HepG2 (cell line): ENCODE measurements around the gene OR52W1. TPM values are rescaled to one million over a fixed set of nuclear protein-coding genes. Genes with fewer than 3 reads are reported as not detected.

Source experiments
- ATAC-seq: fragments of 200-7000 bp; cut with Tn5 transposase; 3 replicates; pipeline ENCODE4 v1.9.1; 2020; ENCODE audit warnings: mild to moderate bottlenecking, moderate library complexity
- BruUV-seq: library from RNA; stranded (reverse); fragments of 400-500 nt; replicated peaks from 2 replicates; lab custom pipeline; 2021; lab: Mats Ljungman, UMichigan
- CTCF ChIA-PET: fragments of 300-600 bp; formaldehyde crosslinking; extraction: SDS; loops from one replicate; lab custom pipeline; 2021; ENCODE audit warnings: low total read pairs, inconsistent platforms, low intra/inter-chr PET ratio; lab: Yijun Ruan, JAX
- POLR2A ChIA-PET: fragments of 350-600 bp; sonication (Branson Sonifier 250); formaldehyde crosslinking; loops from one replicate; lab custom pipeline; 2020; ENCODE audit warnings: antibody characterized with exemption, inconsistent platforms; lab: Yijun Ruan, JAX
- DNase-seq: peaks from one replicate; pipeline ENCODE4 v3.0.0-alpha.2; 2015; ENCODE audit warnings: low spot score
- FAIRE-seq: peaks from 3 replicates; lab custom pipeline; 2011; peaks lifted over from hg19 to GRCh38; lab: Jason Lieb, UNC
- H2AFZ ChIP-seq: one replicate; pipeline ENCODE4 v1.6.1; 2011; ENCODE audit warnings: low read length, inconsistent platforms
- H3K27ac ChIP-seq: fragments of 300-600 bp; 3 replicates; pipeline ENCODE4 v1.8.0; 2011; ENCODE audit warnings: mixed run types, mild to moderate bottlenecking, mixed read lengths, low read length, inconsistent platforms; ENCODE audit not compliant: insufficient read depth; ENCODE audit errors: extremely low read length
- H3K27me3 ChIP-seq, 2 experiments: fragments of 200-600 bp in 1 of 2; 2 replicates in 1 of 2; 3 replicates in 1 of 2; pipeline versions ENCODE4 v1.6.0 to v1.8.0; 2011; ENCODE audit warnings: low read length in 2 of 2, mild to moderate bottlenecking in 2 of 2, moderate library complexity in 2 of 2, inconsistent platforms in 1 of 2; ENCODE audit not compliant: insufficient read depth in 2 of 2, control insufficient read depth in 1 of 2
- H3K36me3 ChIP-seq, 2 experiments: fragments of 200-600 bp in 1 of 2; replicated peaks in 1 of 2; 2 replicates in 1 of 2; 3 replicates in 1 of 2; pipeline versions ENCODE4 v1.5.1 to v1.8.0; 2011; ENCODE audit warnings: low read length in 2 of 2, inconsistent platforms in 1 of 2; ENCODE audit not compliant: insufficient read depth in 2 of 2, control insufficient read depth in 1 of 2
- H3K4me1 ChIP-seq: 2 replicates; pipeline ENCODE4 v1.5.1; 2012; ENCODE audit warnings: low read length, inconsistent platforms; ENCODE audit not compliant: insufficient read depth
- H3K4me2 ChIP-seq: 2 replicates; pipeline ENCODE4 v1.6.0; 2011; ENCODE audit warnings: low read depth, low read length, inconsistent platforms
- H3K4me3 ChIP-seq, 3 experiments: fragments of 200-600 bp in 1 of 3; sonication (generic), shearing (Covaris generic) in 1 of 3; replicated peaks in 1 of 3; 2 replicates each; pipeline ENCODE4 v1.5.1; 2011 to 2016; ENCODE audit warnings: low read length in 3 of 3, inconsistent platforms in 2 of 3, low read depth in 2 of 3, mild to moderate bottlenecking in 2 of 3, control low read depth in 1 of 3, mixed read lengths in 1 of 3; ENCODE audit not compliant: insufficient read depth in 1 of 3
- H3K79me2 ChIP-seq: one replicate; pipeline ENCODE4 v1.6.1; 2011; ENCODE audit warnings: low read length, inconsistent platforms; ENCODE audit not compliant: insufficient read depth
- H3K9ac ChIP-seq: 2 replicates; pipeline ENCODE4 v1.6.0; 2011; ENCODE audit warnings: mild to moderate bottlenecking, low read depth, low read length, inconsistent platforms; ENCODE audit not compliant: insufficient read depth
- H3K9me3 ChIP-seq: 2 replicates; pipeline ENCODE4 v1.5.1; 2012; ENCODE audit warnings: mild to moderate bottlenecking, low read length
- H4K20me1 ChIP-seq: 2 replicates; pipeline ENCODE4 v1.6.0; 2011; ENCODE audit warnings: inconsistent platforms, mild to moderate bottlenecking, low read length, moderate library complexity; ENCODE audit not compliant: insufficient read depth
- FOSL1 ChIP-seq: sonication (generic); formaldehyde crosslinking; IDR thresholded peaks from 2 replicates; pipeline ENCODE4 v1.9.0; 2021; ENCODE audit warnings: missing genetic modification reagents, borderline replicate concordance
- HNRNPL ChIP-seq: fragments of 200-400 bp; formaldehyde crosslinking; IDR thresholded peaks from 2 replicates; pipeline ENCODE4 v1.6.1; 2017; ENCODE audit warnings: mild to moderate bottlenecking, low read depth, low read length
- KLF16 ChIP-seq, 2 experiments: sonication (generic) in 1 of 2; formaldehyde crosslinking in 1 of 2; IDR thresholded peaks; 2 replicates each; pipeline versions ENCODE4 v1.6.1 to v1.8.0; 2016 to 2023; ENCODE audit warnings: missing genetic modification reagents in 2 of 2, missing compliant biosample characterization in 1 of 2
- PAWR ChIP-seq: sonication (generic); formaldehyde crosslinking; IDR thresholded peaks from 2 replicates; pipeline ENCODE4 v1.4.0; 2020; ENCODE audit warnings: missing genetic modification reagents, mild to moderate bottlenecking, borderline replicate concordance
- ZBTB42 ChIP-seq: sonication (generic); formaldehyde crosslinking; IDR thresholded peaks from 2 replicates; pipeline ENCODE4 v1.5.0; 2020; ENCODE audit warnings: mild to moderate bottlenecking, missing genetic modification reagents
- ZNF124 ChIP-seq: sonication (generic); formaldehyde crosslinking; IDR thresholded peaks from 2 replicates; pipeline ENCODE4 v1.4.0; 2020; ENCODE audit warnings: missing genetic modification reagents
- ZNF138 ChIP-seq: sonication (generic); formaldehyde crosslinking; IDR thresholded peaks from 2 replicates; pipeline ENCODE4 v1.5.0; 2020; ENCODE audit warnings: mild to moderate bottlenecking, low read depth, missing genetic modification reagents
- ZNF33A ChIP-seq: sonication (generic); formaldehyde crosslinking; IDR thresholded peaks from 2 replicates; pipeline ENCODE4 v1.5.1; 2020; ENCODE audit warnings: missing genetic modification reagents, mild to moderate bottlenecking, moderate library complexity, borderline replicate concordance
- ZNF34 ChIP-seq: sonication (generic); formaldehyde crosslinking; IDR thresholded peaks from 2 replicates; pipeline ENCODE4 v1.4.0; 2020; ENCODE audit warnings: mild to moderate bottlenecking, missing genetic modification reagents, borderline replicate concordance
- ZNF343 ChIP-seq: sonication (generic); formaldehyde crosslinking; IDR thresholded peaks from 2 replicates; pipeline ENCODE4 v1.4.0; 2020; ENCODE audit warnings: mild to moderate bottlenecking, missing genetic modification reagents
- ZNF354B ChIP-seq: sonication (generic); formaldehyde crosslinking; IDR thresholded peaks from 2 replicates; pipeline ENCODE4 v1.8.0; 2022; ENCODE audit warnings: mild to moderate bottlenecking, missing genetic modification reagents
- ZNF570 ChIP-seq: sonication (generic); formaldehyde crosslinking; IDR thresholded peaks from 2 replicates; pipeline ENCODE4 v1.4.0; 2020; ENCODE audit warnings: mild to moderate bottlenecking, missing genetic modification reagents, borderline replicate concordance
- ZNF75D ChIP-seq: sonication (generic); formaldehyde crosslinking; IDR thresholded peaks from 2 replicates; pipeline ENCODE4 v1.8.1; 2023; ENCODE audit warnings: missing genetic modification reagents, mild to moderate bottlenecking, borderline replicate concordance
- WGBS: methylation state at CpG from one replicate; pipeline ENCODE4 v1.1.6; 2017; ENCODE audit warnings: low lambda C conversion rate; 5-methylcytosine and 5-hydroxymethylcytosine counted together
- in situ Hi-C: cut with HindIII; loops from 2 replicates; pipeline ENCODE4 v1.10.0; 2017; ENCODE audit warnings: low pct_unique_long_range_greater_than_20kb; ENCODE audit not compliant: extremely low pct_ligation_motif_present
- intact Hi-C: fragments of 100-400 bp; cut with micrococcal nuclease; formaldehyde crosslinking; loops from one replicate; pipeline ENCODE4 v1.10.0; 2022; ENCODE audit not compliant: unreplicated experiment
- polyA plus RNA-seq, 8 experiments: library from polyadenylated mRNA; depleted of rRNA in 3 of 8; stranded (reverse) in 7 of 8; unstranded in 1 of 8; fragments of >200 nt; fragmentation: Illumina TruSeq in 4 of 8; extraction: Trizol in 4 of 8; gene quantifications; 2 replicates each; pipeline versions ENCODE4 v1.2.1 to v1.2.3, GENCODE V29; 2011 to 2016; ENCODE audit warnings: low read depth in 4 of 8, missing spikeins in 1 of 8, mixed read lengths in 1 of 8; ENCODE audit not compliant: insufficient read depth in 1 of 8
- total RNA-seq, 5 experiments: library from RNA; depleted of rRNA; stranded (reverse); fragments of >200 nt; fragmentation: Illumina TruSeq; extraction: Trizol; gene quantifications; 2 replicates each; pipeline ENCODE4 v1.2.3, GENCODE V29; 2016; ENCODE audit warnings: low read depth in 1 of 5
- TF ChIP-seq, protein P1 (sequence below): sonication (generic); formaldehyde crosslinking; conservative IDR thresholded peaks from 2 replicates; pipeline ENCODE4 v1.4.0; 2020; ENCODE audit warnings: missing genetic modification reagents
- TF ChIP-seq, protein P2 (sequence below): sonication (generic); formaldehyde crosslinking; IDR thresholded peaks from 2 replicates; pipeline ENCODE4 v1.8.1; 2023; ENCODE audit warnings: mild to moderate bottlenecking, inconsistent platforms, moderate library complexity, missing genetic modification reagents, borderline replicate concordance
- TF ChIP-seq, protein P3 (sequence below): sonication (generic); formaldehyde crosslinking; IDR thresholded peaks from 2 replicates; pipeline ENCODE4 v1.8.1; 2023; ENCODE audit warnings: mild to moderate bottlenecking, missing genetic modification reagents
- TF ChIP-seq, protein P4 (sequence below): sonication (generic); formaldehyde crosslinking; IDR thresholded peaks from 2 replicates; pipeline ENCODE4 v1.5.0; 2020; ENCODE audit warnings: mild to moderate bottlenecking, missing genetic modification reagents
- TF ChIP-seq, protein P5 (sequence below): sonication (generic); formaldehyde crosslinking; IDR thresholded peaks from 2 replicates; pipeline ENCODE4 v1.8.1; 2023; ENCODE audit warnings: mild to moderate bottlenecking, moderate library complexity, missing genetic modification reagents

The OR52W1 gene
- total and polyA plus RNA-seq, 2 of the 13 experiments (the other 11 are each of a cell fraction or from before 2014, with no cell fraction given): not detected

DNA sequence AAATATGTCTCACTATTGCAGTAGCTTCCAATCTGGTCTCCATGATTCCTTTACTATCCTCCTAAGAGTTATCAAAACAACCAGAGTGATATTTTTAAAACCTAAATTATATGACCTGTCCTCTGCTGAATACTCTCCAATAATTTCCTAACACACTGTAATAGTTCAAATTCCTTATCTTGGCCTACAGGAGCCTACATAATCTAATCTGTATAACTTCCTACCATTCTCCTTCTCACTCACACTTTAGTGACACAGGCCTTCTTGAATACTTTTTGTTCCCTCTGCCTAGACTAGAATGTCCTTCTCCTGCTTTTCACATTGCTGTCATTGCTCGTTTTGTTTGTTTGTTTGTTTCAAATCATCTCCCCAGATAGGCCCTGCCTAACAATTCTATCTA lies 26.0 kb downstream of the OR52W1 start:
- FAIRE-seq (no peak), DNase-seq (no peak), ATAC-seq (no peak)
- no peak overlapping the region for H3K4me3 ChIP-seq
- WGBS: 89% methylated on average over 1 of the region's 1 CpG
- TF ChIP-seq, protein P1, sequence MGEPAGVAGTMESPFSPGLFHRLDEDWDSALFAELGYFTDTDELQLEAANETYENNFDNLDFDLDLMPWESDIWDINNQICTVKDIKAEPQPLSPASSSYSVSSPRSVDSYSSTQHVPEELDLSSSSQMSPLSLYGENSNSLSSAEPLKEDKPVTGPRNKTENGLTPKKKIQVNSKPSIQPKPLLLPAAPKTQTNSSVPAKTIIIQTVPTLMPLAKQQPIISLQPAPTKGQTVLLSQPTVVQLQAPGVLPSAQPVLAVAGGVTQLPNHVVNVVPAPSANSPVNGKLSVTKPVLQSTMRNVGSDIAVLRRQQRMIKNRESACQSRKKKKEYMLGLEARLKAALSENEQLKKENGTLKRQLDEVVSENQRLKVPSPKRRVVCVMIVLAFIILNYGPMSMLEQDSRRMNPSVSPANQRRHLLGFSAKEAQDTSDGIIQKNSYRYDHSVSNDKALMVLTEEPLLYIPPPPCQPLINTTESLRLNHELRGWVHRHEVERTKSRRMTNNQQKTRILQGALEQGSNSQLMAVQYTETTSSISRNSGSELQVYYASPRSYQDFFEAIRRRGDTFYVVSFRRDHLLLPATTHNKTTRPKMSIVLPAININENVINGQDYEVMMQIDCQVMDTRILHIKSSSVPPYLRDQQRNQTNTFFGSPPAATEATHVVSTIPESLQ (CRISPR knock-in tag): no peak
- TF ChIP-seq ZNF343 (CRISPR knock-in tag) (no peak), ZNF570 (no peak), ZNF354B (CRISPR knock-in tag) (no peak), ZNF34 (no peak), HNRNPL (no peak), FOSL1 (CRISPR knock-in tag) (no peak), ZBTB42 (CRISPR knock-in tag) (no peak), KLF16 (CRISPR knock-in tag; IDR thresholded peaks at IDR 0.05) (no peak), ZNF124 (CRISPR knock-in tag) (no peak), ZNF33A (CRISPR knock-in tag) (no peak), PAWR (CRISPR knock-in tag) (no peak), ZNF75D (no peak), ZNF138 (CRISPR knock-in tag) (no peak)
- TF ChIP-seq, protein P2, sequence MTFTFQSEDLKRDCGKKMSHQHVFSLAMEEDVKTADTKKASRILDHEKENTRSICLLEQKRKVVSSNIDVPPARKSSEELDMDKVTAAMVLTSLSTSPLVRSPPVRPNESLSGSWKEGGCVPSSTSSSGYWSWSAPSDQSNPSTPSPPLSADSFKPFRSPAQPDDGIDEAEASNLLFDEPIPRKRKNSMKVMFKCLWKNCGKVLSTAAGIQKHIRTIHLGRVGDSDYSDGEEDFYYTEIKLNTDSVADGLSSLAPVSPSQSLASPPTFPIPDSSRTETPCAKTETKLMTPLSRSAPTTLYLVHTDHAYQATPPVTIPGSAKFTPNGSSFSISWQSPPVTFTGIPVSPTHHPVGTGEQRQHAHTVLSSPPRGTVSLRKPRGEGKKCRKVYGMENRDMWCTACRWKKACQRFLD (CRISPR knock-in tag): no peak
- TF ChIP-seq, protein P3, sequence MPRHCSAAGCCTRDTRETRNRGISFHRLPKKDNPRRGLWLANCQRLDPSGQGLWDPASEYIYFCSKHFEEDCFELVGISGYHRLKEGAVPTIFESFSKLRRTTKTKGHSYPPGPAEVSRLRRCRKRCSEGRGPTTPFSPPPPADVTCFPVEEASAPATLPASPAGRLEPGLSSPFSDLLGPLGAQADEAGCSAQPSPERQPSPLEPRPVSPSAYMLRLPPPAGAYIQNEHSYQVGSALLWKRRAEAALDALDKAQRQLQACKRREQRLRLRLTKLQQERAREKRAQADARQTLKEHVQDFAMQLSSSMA (CRISPR knock-in tag): no peak
- TF ChIP-seq, protein P4, sequence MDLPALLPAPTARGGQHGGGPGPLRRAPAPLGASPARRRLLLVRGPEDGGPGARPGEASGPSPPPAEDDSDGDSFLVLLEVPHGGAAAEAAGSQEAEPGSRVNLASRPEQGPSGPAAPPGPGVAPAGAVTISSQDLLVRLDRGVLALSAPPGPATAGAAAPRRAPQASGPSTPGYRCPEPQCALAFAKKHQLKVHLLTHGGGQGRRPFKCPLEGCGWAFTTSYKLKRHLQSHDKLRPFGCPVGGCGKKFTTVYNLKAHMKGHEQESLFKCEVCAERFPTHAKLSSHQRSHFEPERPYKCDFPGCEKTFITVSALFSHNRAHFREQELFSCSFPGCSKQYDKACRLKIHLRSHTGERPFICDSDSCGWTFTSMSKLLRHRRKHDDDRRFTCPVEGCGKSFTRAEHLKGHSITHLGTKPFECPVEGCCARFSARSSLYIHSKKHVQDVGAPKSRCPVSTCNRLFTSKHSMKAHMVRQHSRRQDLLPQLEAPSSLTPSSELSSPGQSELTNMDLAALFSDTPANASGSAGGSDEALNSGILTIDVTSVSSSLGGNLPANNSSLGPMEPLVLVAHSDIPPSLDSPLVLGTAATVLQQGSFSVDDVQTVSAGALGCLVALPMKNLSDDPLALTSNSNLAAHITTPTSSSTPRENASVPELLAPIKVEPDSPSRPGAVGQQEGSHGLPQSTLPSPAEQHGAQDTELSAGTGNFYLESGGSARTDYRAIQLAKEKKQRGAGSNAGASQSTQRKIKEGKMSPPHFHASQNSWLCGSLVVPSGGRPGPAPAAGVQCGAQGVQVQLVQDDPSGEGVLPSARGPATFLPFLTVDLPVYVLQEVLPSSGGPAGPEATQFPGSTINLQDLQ (CRISPR knock-in tag): no peak
- TF ChIP-seq, protein P5, sequence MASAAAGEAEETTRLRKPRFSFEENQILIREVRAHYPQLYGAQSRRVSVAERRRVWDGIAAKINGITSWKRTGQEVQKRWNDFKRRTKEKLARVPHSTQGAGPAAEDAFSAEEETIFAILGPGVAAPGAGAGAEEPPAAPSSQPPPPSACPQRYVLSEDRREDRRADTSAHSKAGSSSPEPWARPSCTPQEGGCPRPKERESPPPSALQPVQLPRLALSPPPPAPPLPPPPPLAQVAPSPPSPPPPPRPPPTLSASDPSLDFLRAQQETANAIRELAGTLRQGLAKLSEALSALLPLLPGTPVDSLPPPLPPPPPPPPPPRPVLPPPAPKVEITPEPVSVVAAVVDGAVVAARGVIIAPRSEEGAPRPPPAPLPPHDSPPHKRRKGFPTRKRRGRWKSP (CRISPR knock-in tag): no peak
- no peak overlapping the region for H2AFZ ChIP-seq
- ChIA-PET POLR2A (no interaction called here), CTCF (no interaction called here)
- H3K9me3 ChIP-seq: no peaks in the 10 kb centered on the region
- no TSS peak for BruUV-seq
- H3K4me1 ChIP-seq: peaks cover 11% of the 10 kb centered on the region
- H3K79me2 ChIP-seq: peaks cover 22% of the 10 kb centered on the region
- H4K20me1 ChIP-seq: no peaks in the 10 kb centered on the region
- no peak overlapping the region for H3K27ac ChIP-seq
- no peak overlapping the region for H3K9ac ChIP-seq
- intact Hi-C loops: no loop called here
- no peaks in the 10 kb centered on the region for H3K27me3 ChIP-seq
- in situ Hi-C loops: no loop called here
- peaks cover 10 to 35% of the 10 kb centered on the region in 2 experiments for H3K36me3 ChIP-seq
- no peak overlapping the region for H3K4me2 ChIP-seq
